GM18517 (cell line): ENCODE data around the gene TXNRD2.

Source experiments
- ATAC-seq: cut with Tn5 transposase; IDR thresholded peaks from one replicate; pipeline ENCODE4 v1.9.1; 2021; ENCODE audit warnings: mild to moderate bottlenecking, moderate library complexity; ENCODE audit not compliant: unreplicated experiment

TXNRD2 gene

DNA sequence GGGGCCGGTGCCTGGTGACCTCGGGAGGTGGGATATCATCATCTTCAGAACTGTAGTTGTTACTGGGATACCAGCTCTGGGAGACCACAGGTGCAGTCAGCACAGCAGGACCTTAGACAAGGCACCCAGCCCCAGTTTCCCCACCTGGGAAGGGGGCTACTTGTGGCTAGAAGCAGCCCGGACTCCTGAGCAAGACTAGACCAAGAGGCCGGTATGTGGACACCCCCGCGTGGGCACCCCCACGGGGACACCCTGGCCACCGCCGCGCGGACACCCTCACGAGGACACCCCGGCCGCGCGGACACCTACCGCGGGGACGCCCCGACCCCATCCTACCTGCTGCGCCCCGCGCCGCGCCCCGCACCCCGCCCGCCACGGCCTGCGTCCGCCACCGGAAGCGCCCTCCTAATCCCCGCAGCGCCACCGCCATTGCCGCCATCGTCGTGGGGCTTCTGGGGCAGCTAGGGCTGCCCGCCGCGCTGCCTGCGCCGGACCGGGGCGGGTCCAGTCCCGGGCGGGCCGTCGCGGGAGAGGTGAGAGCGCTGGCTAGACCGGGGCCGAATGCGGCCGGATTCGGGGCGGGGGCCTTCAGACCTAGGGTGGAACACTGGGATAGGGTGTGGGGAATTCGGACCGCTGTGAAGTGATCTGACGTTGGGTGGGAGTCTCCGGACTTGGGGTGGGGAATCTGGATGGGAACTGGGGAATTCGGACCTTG is at the start of gene TXNRD2, which contains the start of gene COMT:
TSS of gene TXNRD2 (minus strand) at position 454 of the 718 bp plus-strand sequence. CDS start at position 439, 15 bp downstream.
TSS of gene COMT (plus strand) at position 408 of the 718 bp plus-strand sequence. CDS start 20,755 bp downstream, outside the sequence.
- no peak for ATAC-seq

GRCh38 chr22:19991395-19991644 is 49.7 kb upstream of the TXNRD2 start:
- no peak for ATAC-seq

DNA sequence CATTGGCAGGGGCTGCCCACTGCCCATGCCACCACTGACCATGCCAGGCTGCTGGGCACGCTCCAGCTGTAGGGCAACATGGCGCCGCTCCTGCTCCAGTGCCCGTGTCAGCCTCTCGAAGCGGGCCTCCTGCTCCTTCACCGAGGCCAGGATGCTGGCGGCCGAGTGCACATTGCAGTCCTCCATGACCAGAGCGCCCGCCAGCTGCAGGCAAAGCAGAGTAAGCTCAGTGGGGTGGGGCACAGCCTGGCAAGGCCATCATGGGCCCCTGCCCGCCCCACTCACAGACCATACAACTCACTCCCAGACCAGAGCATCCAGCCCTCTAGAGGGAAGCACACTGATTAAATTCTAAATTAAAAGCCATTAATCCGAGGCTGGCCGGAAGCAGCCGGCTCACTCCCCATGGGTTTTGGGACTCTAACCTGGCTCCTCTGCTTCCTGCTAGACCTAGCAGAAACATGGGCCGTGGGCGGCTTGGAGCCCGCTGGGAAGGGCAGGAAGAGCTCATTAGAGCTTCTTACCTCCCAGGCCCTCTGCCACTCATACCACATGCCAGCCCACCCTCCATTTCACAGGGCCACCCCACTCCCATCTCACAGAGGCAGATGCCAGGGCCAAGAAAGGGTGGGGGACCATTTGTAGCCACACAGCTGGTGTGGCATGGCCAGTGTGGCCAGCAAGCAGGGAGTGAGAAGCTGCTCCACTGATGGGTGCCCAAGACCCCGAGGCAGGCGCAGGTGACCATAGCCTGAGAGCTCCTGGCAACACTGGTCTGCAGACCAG is 49.2 kb upstream of the TXNRD2 start:
- no peak for ATAC-seq

DNA sequence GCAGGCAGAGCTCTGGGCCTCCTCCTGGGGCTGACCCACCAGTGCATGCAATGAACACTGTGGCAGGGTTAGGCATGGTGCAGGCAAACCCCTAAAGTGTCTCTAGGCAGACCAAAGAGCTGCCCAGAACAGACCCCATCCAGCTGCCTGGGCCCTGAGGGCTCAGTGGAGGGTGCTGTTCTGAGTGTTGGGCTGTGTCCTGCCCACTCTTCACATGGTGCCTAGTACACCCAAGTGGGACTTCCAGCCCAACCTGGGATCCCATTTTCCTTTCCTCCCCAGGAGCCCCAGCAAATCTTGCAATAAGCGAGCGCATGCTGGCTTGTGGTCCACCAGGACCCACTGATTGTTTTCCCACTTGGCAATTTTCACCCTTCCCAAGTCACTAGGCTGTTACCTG is 48.6 kb upstream of the TXNRD2 start:
- ATAC-seq, result no peak

DNA sequence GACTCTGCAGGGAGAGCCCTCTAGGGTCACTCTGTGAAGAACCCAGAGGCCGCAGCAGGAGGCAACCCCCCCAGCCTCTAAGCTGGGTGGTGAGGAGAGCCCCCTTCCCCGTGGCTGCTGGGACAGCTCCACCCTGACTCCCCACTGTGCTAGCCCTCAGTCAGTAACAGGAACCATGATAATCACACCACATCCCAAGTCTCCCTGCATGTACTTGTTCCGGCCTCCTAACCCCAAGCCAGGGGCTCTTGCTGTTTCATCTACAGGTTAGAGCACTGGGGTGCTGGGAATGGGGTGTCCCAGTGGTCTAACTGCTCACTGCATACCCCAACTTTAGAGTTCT is 48.1 kb upstream of the TXNRD2 start:
- ATAC-seq, result no peak

DNA sequence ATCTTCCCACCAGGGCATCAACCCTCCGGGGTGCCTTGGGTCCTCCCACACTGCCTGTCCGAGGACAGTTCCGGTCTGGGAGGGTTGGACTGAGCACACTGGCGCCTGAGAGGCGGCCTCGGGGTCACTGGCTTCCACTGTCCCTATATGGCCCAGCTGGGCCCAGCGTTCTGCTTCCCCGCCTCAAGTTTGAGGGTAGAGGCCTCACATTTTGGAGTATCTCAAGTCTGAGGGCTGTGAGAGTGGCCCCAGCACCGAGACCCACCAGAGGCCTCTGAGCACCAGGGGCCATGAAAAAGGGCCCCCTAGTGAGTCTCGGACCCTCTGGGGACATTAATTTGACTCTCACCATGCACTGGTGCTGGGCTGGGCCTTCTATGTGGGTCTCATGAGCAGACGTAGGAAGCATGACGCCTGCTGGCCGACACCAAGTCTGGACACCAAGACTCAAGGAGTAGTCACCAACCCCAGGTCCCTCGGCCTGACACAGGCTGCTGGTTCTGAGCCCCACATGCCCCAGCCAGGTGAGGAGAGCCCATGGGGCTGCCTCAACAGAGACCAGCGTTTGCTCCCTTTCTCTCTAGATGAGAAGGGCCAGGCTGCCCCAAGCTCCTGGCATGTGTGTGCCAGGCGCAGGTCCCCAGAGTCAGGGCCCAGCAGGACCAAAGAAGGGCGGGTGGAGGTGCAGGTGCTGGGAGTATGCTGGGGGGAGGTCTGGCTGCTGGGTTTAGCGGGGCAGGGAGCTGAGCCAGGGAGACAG is 47.5 kb upstream of the TXNRD2 start:
- ATAC-seq, result no peak

DNA sequence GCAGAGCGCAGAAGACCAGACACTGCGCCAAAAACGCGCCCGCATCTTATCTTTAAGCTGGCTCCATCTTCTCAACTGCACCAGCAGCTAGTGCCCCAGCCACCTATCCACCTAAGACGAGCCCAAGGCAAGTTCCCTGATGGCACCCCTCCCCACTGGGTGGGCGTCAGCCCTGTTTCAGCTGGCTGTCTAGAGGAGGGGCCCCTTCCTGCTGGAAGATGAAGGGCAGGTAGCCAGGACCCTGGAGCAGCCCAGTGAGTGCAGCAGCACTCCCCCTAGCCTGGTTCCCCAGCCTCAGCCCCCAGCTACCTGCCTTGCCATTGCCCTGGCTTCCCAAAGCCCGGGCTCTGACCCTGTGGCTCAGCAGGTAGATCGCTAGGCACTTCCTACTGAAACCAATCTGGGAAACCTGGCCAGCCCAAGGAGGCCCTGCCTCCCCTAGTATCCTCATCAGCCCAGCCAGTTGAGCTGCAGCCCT is 46.8 kb upstream of the TXNRD2 start:
- ATAC-seq, result no peak

- no peak for ATAC-seq
These were observed 46.0 kb upstream of the TXNRD2 start for GRCh38 chr22:19987394-19988306.

GRCh38 chr22:19986410-19987341 is 45.1 kb upstream of the TXNRD2 start:
- no peak for ATAC-seq

GRCh38 chr22:19986011-19986409 is 44.4 kb upstream of the TXNRD2 start:
- no peak for ATAC-seq

DNA sequence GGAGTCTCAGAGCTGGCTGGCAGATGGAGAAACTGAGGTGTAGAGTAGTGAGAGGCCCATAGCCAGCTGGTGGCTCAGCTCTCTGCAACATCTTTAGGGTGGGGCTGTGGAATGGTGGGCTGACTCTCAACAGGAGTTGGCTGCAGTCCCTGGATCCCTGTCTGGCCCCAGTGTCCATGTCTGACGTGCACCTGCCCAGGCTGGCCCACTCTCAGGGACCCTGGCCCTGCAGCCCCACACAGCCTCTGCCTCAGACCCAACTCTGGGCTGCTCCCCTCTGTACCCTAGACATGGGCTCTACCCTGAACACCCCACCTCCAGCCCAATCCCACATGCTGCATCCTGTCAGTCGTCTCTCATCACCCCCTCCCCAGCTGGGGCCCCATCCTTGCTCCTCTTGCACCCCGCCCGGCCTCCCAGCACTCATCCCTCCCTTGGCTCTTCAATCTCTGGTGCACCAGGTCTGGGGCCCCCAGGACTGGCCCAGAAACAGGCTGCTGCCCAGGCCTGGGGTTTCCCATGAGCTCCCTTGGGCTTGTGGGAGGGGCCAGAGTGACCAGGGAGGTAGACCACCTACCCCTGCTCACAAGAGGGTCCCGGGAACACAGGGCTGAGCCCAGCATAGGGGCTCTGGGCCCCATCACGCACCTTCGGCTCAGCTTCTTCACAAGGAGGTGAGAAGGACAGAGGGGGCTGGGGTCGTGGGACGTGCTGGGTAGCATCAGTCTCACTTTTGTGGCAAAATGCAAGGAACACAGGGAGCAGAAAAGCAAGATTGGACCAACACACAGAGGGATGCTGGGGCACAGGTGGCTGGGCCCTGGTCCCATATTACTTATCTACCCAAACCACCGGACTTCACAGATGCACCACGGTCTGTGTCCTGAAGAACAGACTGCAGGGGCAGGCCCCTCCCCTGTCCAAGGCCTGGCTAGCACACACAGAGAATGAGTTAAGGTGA is 43.5 kb upstream of the TXNRD2 start:
- ATAC-seq, result no peak

- no peak for ATAC-seq
These were observed 42.7 kb upstream of the TXNRD2 start for GRCh38 chr22:19984201-19984753.

- ATAC-seq, result no peak
These were observed 42.1 kb upstream of the TXNRD2 start for GRCh38 chr22:19983741-19984140.

DNA sequence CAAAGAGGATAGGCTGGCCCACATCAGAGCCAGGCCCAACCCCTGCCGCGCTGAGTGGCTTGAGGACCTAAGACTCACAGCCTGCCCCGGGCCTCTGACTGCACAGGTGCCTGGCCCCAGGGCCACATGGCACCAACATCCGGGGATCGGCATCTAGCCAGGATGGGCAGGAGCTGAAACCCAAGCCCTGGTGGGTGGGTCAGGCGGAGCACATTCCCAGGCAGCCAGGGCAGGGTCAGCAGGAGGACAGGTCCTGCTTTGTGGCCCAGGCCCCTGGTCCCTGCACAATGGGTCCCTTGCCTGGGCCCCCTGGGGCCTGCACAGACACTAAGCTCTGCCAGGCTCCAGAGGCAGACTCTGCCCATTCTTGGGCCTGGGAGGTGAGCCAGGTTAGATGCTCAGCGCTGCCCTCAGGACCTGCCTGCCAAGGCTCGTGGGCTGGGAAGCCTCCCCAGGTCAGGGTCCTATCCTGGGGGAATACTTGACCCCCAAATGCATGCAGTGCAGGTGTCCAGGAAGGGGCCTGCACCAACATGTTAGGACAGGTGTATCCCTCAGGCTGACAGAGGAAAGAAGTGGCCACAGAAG is 41.5 kb upstream of the TXNRD2 start:
- ATAC-seq, result no peak

- no peak for ATAC-seq
These were observed 40.6 kb upstream of the TXNRD2 start for GRCh38 chr22:19981961-19982920.

DNA sequence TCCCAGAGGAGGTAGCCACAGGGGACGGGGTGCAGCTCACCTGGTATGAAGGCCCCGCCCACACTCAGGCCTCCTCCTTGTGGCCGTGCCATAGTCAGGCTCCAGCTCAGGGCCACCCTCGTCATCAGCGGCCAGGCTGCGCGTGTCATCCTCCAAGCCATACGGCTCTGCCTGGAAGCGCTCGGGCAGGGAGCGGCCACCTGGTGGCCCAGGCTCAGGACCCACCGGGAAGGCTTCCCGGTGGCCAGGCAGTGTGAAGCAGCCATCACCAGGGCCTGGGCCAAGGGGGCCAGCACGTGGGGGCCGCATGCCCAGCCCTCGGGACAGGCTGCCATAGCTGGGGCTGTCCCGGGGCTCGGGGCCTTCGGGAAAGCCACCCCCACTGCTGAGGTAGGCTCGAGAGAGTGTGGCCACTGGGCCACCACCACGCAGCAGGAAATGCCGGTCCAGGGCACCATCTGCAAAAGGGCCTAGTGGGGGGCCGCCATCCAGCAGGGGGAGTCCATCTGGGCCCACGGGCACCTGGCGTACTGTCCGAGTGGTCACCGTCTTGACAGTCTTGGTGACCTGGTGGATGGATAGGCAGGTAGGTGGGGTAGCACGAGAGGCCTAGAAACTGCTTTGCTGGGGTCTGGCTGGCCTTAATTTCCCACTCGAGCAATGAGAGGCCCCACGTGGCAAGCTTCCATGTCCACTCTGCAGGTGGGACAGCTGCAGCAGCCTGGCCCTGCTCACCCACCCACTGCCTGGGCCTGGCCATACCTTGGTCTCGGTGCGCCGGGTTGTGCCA is 39.7 kb upstream of the TXNRD2 start:
- ATAC-seq, result no peak
